GM19372 (cell line): ENCODE measurements around the gene ZBTB1.
A peak's percentile ranks its signal among the peaks of the same experiment; 100 is the strongest.

Source experiments
- ATAC-seq: cut with Tn5 transposase; IDR thresholded peaks from one replicate; pipeline ENCODE4 v1.9.1; 2021; ENCODE audit warnings: mild to moderate bottlenecking, low read depth, moderate library complexity; ENCODE audit not compliant: unreplicated experiment

Gene ZBTB1, protein sequence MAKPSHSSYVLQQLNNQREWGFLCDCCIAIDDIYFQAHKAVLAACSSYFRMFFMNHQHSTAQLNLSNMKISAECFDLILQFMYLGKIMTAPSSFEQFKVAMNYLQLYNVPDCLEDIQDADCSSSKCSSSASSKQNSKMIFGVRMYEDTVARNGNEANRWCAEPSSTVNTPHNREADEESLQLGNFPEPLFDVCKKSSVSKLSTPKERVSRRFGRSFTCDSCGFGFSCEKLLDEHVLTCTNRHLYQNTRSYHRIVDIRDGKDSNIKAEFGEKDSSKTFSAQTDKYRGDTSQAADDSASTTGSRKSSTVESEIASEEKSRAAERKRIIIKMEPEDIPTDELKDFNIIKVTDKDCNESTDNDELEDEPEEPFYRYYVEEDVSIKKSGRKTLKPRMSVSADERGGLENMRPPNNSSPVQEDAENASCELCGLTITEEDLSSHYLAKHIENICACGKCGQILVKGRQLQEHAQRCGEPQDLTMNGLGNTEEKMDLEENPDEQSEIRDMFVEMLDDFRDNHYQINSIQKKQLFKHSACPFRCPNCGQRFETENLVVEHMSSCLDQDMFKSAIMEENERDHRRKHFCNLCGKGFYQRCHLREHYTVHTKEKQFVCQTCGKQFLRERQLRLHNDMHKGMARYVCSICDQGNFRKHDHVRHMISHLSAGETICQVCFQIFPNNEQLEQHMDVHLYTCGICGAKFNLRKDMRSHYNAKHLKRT

GRCh38 chr14:64504310-64504896, at the start of gene ZBTB1:
Gene ZBTB1, plus strand, starts transcription at chr14:64504770. Its CDS starts 16,735 bp downstream, at chr14:64521505.
- peak; percentile 16 for ATAC-seq

GRCh38 chr14:64459405-64460136, 45.0 kb upstream of the ZBTB1 start:
- ATAC-seq: no peak

- ATAC-seq: no peak
Observed at GRCh38 chr14:64461221-64461620, 43.3 kb upstream of the ZBTB1 start.

GRCh38 chr14:64463195-64463594, 41.4 kb upstream of the ZBTB1 start:
- no peak for ATAC-seq

- ATAC-seq: no peak
Observed at GRCh38 chr14:64463873-64464272, 40.7 kb upstream of the ZBTB1 start.

DNA sequence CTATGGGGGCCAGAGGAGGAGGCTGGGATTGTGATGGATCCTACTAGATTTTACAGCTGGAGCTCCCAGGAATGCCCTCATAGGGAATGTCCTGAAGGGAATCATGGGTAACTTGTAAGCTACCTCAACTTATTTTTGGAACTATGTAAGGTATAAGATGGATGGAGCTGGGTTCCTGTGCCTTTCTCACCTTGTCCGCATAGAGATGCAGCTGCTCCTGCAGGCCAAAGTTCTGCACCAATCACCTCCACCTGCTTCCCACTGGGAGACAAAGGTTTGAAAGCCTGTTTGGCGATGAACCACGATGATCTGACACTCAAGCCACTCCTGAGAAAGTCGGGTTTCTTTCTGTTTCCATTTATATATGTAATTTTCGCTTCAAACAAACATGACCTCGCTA, 39.9 kb upstream of the ZBTB1 start:
- ATAC-seq: no peak

DNA sequence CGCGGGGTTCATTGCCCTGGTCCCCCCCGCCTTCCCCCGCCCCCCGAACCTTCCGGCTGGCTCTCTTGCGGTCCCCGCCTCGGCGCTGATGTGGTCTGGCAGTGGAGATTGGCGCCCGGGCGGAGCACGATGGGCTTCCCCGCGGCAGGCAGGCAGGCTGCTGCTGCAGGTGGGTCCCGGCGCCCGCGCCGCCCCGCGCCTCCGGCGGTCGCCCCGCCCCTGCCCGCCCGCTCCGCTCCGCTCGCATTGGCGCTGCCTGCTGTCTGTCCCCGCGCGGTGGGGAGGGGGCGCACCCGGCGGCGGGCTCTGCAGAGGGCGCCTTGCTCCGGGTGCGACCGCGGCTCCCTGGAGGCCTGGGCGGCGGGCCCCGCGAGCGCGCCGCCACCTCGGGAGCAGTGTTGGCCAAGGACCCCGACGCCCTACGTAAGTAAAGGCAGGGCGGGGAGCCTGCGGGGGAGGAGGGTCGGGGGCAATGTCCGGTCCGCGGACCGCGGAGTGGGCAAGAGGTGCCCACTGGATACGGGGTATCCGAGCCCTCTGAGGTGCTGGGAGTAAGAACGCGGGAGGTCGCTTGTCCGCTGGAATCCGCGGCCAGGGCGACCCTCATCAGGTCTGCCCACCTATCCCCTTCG, 39.3 kb upstream of the ZBTB1 start, which contains the start of gene AKAP5:
Gene AKAP5 (plus strand): TSS at position 309 of the 632 bp plus-strand sequence. CDS start 2,896 bp downstream, outside the sequence.
- peak; percentile 61 for ATAC-seq

GRCh38 chr14:64465831-64466554, 38.6 kb upstream of the ZBTB1 start:
- ATAC-seq: no peak

- no peak for ATAC-seq
Observed at GRCh38 chr14:64467101-64467500, 37.5 kb upstream of the ZBTB1 start.

DNA sequence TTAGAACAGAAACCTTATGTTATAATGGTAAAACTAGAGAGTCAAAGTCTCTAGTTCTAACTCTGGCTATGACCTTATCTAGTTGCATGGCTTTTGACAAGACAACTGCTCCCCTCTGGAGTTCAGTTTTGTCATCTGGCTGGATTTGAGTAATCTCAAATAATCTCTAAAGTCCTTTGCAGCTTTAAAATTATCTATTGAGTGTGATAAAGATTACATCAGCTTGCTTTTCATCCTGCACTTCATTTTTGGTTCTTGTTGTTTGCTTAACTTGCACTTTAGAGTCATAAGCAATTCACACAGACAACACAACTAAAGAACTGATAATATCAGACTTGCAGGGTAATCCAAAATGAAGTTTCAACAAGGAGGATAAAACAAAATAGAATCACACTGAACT, 37.0 kb upstream of the ZBTB1 start:
- no peak for ATAC-seq

DNA sequence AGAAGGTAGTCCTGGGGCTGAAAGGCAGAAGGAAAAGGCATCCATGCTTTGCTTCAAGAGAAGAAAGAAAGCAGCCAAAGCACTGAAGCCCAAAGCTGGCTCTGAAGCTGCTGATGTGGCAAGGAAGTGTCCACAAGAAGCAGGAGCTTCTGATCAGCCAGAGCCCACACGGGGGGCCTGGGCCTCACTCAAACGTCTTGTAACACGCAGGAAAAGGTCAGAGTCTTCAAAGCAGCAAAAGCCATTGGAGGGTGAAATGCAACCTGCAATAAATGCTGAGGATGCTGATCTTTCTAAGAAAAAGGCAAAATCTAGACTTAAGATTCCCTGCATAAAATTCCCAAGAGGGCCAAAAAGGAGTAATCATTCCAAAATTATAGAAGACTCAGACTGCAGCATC, 36.1 kb upstream of the ZBTB1 start:
- no peak for ATAC-seq

DNA sequence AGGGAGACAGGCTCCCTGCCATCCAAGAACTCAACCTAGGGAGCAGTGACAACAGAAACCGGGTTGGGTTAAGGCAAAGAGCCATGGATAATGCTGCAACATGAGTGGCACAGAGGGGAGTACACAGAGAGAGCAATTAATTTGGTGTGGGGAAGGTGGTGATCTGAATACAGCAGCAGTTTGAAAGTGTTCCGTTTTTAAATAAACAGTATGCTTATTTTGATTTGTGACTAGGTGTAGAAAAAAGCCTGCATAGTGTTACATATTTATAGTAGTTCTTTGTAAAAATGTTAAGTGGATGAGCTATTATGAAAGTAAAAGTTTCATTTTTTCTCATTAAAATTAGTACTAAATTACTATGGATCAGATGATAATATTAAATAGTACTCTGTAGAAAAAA, 30.5 kb upstream of the ZBTB1 start:
- no peak for ATAC-seq

GRCh38 chr14:64474698-64475097, 29.9 kb upstream of the ZBTB1 start:
- ATAC-seq: no peak

DNA sequence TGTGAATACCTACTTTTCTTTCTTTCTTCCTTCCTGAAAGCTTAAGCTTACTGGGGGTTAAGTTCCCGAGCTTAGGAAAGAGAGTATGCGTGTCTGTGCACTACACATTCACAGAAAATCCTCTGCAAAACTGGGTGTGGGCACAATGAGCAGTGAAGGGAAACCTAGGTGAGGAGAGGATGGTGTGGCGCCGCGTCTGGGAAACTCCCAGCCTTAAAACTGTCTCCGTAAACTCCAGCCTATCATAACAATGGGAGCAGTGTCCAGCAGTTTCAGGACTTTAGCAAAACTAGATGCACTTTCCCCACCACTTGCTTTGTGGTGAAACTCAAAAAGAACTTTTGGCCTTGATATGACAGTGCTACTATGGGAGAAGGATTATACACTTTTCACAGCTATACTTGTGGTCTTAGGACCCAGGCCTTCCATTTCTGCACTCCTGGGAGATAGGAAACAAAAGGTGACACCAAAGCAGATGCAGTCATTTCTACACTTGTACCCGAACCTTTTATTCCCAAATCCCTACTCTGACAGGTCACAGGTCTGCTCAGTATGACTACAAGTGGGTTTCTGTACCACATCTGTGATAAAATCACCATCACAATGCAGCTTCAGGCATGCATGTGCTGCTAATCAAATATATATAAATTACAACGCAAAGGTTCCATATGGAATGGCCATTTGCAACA, 28.8 kb upstream of the ZBTB1 start:
- ATAC-seq: no peak

- ATAC-seq: no peak
Observed at GRCh38 chr14:64476438-64476837, 28.1 kb upstream of the ZBTB1 start.

DNA sequence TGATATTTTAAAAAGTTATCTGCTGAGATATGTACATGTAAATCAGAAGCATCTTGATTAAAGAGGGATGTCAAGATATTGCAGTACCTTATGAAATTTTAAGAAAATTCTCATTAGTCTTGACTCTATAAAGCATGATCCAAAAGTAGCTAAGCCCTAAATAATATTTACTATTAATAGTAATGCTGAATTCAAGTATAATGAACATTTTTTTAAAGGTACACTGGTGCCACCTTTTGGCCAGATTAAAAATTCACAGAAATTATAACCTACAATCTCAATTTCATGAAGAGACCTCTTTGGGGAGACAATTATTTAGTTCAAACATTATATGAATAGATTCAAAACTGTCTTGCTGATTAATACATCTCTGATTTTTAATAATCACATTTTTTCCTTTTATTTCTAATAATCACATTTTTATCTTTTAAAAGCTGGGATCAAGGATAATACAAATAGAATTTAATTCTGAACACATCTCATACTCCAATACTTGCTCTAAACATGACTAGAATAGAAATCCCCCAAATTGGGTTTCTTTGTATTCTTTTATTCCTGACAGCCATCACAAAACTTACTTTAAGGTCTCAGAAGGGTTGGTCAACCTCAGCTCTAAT, 25.8 kb upstream of the ZBTB1 start:
- ATAC-seq: no peak

DNA sequence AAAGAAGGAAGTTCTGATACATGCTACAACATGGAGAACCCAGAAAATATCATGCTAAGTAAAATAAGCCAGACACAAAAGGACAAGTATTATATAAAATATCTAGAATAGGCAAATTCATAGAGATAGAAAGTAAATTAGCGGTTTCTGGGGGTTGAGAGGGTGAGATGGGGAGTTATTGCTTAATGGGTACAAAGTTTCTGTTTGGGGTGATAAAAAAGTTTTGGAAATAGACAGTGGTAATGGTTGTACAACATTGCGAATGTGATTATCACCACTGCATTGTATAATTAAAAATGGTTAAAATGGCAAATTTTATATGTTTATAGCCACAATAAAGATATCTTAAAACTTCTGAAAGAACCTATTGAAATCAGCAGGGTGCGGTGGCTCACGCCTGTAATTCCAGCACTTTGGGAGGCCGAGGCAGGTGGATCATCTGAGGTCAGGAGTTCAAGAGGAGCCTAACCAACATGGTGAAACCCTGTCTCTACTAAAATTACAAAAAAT, 15.9 kb upstream of the ZBTB1 start:
- no peak for ATAC-seq

GRCh38 chr14:64491637-64492036, 12.9 kb upstream of the ZBTB1 start:
- ATAC-seq: no peak
